ENCODE data around the gene GATAD2B.
A peak's percentile ranks its signal among the peaks of the same experiment; 100 is the strongest.
"Not testable (repeated sequence)": the region's sequence is repeated elsewhere in the genome, so short reads cannot be mapped to it uniquely, and the experiment has no call there.

Gene GATAD2B

DNA sequence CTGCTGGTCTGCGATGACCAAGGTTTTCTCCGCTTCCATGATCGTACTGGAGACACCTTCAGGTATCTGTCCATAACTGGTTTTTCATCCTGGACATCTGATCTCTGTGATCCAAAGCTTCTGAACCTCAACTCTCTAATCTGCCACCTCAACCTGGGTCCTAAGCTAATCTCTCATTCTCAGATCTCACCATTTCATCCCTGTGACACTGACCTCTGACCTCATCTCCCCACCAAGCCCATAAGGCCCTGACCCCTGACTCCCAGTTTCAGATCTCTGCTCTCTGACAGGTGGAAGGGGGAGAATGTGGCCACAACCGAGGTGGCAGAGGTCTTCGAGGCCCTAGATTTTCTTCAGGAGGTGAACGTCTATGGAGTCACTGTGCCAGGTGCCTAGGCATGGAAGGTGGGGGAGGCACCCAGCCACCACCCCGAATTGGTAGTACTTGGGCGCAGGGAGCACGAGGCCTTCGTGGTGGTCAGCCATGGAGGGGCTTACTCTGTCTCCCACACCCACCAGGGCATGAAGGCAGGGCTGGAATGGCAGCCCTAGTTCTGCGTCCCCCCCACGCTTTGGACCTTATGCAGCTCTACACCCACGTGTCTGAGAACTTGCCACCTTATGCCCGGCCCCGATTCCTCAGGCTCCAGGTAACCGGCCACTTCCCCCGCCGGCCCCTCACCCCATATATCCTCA, 143.8 kb downstream of the GATAD2B start:
- no peak for DNase-seq (ENCODE audit: low read depth in 1 of 2, low spot score in 1 of 2)

DNA sequence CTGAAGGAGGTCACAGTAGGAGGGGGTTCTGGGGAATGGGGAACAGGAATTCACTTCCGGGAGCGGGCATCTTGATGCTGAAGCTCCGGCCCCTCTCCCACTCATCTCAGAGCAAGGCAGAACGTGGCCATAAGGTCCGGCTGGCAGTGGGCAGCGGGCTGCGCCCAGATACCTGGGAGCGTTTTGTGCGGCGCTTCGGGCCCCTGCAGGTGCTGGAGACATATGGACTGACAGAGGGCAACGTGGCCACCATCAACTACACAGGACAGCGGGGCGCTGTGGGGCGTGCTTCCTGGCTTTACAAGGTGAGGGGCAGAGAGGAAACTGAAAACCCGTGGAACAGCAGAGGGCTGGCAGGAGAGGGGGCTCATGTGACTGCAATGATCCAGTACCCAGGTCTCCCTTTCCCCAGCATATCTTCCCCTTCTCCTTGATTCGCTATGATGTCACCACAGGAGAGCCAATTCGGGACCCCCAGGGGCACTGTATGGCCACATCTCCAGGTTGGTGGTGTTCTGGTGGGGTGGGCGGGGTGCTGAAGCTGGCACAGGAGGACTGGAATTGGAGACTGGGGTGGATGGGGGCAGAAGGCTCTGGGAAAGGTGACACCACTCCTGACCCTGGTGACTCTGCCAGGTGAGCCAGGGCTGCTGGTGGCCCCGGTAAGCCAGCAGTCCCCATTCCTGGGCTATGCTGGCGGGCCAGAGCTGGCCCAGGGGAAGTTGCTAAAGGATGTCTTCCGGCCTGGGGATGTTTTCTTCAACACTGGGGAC, 144.5 kb downstream of the GATAD2B start:
- no peak for DNase-seq (ENCODE audit: low read depth in 1 of 2, low spot score in 1 of 2)

DNA sequence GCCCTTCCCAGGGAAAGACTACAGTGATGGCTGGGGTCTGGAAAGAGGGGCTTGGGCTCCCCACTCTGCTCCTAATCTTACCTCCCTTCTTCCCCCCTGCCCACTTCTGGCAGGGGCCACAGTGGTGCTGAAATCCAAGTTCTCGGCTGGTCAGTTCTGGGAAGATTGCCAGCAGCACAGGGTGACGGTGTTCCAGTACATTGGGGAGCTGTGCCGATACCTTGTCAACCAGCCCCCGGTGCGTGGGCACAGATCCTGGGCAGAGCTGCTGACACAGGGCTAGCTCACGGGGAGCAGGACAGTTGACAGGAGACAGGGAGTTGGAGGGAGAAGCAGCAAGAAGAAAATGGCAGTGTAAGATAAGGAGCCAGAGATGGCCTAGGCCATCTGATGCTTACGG, 145.1 kb downstream of the GATAD2B start:
- DNase-seq (ENCODE audit: low read depth in 1 of 2, low spot score in 1 of 2), result no peak

DNA sequence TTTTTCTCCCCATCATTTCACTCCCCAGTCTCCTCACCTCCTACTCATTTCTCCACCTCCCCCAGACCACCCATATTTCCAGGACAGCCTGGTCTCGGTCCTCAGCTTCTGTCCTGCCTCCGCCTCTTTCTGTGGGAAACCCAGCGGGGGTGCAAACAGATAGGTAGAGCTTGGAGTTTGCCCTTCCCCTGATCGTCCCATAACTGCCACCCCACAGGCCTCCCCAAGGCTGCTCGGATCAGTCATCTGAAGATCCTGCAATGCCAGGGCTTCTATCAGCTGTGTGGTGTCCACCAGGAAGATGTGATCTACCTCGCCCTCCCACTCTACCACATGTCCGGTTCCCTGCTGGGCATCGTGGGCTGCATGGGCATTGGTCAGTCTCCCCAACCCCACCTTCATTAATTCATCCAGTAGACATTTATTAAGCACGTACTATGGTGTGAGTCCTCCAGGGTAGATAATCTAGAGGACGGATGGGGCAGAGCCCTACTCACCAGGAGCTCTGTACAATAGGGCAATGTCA, 145.9 kb downstream of the GATAD2B start:
- DNase-seq (ENCODE audit: low read depth in 1 of 2, low spot score in 1 of 2), result no peak

DNA sequence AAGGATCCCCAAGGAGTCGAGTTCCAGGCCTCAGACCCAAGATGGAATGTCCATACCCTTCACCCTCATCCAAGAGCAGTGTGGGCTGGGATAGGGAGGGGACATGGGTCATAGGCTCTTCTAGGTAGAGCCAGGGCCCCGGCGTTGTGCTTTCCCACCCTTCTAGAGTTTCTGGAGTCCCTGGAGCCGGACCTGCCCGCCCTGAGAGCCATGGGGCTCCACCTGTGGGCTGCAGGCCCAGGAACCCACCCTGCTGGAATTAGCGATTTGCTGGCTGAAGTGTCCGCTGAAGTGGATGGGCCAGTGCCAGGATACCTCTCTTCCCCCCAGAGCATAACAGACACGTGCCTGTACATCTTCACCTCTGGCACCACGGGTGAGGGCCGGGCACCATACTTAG, 146.4 kb downstream of the GATAD2B start:
- DNase-seq (ENCODE audit: low read depth in 1 of 2, low spot score in 1 of 2), result no peak

DNA sequence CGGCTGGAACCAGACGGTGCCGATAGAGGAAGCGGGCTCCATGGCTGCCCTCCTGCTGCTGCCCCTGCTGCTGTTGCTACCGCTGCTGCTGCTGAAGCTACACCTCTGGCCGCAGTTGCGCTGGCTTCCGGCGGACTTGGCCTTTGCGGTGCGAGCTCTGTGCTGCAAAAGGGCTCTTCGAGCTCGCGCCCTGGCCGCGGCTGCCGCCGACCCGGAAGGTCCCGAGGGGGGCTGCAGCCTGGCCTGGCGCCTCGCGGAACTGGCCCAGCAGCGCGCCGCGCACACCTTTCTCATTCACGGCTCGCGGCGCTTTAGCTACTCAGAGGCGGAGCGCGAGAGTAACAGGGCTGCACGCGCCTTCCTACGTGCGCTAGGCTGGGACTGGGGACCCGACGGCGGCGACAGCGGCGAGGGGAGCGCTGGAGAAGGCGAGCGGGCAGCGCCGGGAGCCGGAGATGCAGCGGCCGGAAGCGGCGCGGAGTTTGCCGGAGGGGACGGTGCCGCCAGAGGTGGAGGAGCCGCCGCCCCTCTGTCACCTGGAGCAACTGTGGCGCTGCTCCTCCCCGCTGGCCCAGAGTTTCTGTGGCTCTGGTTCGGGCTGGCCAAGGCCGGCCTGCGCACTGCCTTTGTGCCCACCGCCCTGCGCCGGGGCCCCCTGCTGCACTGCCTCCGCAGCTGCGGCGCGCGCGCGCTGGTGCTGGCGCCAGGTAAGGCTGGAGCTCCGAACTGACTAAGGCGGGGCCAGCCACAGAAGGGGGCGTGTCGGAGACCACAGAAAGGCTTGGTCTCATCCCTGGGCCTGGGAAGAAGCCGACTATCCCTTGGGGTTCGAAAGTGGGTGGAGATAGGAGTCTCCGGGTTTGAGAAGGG, 147.1 kb downstream of the GATAD2B start:
- peak; percentile 16 to 25 for DNase-seq (ENCODE audit: low read depth in 1 of 2, low spot score in 1 of 2)

DNA sequence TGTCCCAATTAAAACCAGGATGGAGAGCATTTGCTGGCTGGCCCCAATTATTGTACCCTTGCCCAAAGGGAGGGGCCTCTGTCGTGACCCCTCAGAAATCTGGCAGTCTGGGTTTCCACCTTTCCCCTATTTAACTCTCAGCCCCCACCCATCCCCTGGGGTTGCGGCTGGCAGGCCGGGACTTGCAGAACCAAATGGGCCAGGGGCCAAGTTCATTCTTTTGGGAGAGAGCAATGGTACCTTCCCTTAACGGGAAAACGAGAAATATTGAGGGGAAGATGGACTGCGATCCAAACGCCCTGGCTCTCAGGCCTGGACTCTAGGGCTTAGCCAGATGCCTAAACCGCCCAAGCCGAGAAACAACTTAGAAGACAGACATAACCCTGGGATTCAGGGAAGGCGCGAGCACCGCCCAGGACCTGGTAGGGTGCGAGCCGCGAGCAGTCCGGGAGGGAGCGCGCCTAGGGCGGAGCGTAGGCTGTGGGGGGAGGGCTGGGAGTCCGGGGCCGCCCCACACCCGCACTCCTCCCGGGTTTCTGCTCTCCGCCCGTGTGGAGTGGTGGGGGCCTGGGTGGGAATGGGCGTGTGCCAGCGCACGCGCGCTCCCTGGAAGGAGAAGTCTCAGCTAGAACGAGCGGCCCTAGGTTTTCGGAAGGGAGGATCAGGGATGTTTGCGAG, 147.9 kb downstream of the GATAD2B start, which contains the start of gene SLC27A3:
TSS of gene SLC27A3 (plus strand) at position 628 of the 678 bp plus-strand sequence. CDS start 91 bp downstream, outside the sequence.
- no peak for DNase-seq (ENCODE audit: low read depth in 1 of 2, low spot score in 1 of 2)

DNA sequence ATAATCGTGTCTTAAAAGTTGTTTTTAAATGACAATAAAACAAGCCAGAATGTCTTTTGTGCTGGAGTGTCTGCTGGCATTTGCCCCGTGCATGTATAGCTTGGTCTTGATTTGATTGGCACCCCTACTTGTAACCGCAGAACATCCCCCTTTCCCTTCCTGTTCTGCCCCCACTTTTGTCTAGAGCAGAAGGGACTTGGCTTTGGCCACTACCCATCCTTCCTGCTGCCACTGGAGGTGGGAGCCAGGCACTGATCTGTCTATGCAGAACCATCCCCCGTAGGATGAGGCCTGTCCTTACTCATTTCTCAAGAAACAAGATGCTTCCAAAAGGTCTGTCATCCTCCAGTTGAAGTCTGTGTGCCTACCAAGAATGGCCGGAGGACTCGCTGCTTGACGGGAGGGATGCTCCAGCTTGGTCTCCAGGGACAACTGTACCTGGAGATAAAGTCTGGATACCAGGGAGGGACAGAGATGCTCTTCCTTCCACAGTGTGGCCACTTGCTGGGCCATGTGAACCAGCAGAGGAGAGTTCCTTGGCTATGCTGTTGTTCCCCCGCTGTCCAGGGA, 148.7 kb downstream of the GATAD2B start:
- DNase-seq (ENCODE audit: low read depth in 1 of 2, low spot score in 1 of 2), result no peak

DNA sequence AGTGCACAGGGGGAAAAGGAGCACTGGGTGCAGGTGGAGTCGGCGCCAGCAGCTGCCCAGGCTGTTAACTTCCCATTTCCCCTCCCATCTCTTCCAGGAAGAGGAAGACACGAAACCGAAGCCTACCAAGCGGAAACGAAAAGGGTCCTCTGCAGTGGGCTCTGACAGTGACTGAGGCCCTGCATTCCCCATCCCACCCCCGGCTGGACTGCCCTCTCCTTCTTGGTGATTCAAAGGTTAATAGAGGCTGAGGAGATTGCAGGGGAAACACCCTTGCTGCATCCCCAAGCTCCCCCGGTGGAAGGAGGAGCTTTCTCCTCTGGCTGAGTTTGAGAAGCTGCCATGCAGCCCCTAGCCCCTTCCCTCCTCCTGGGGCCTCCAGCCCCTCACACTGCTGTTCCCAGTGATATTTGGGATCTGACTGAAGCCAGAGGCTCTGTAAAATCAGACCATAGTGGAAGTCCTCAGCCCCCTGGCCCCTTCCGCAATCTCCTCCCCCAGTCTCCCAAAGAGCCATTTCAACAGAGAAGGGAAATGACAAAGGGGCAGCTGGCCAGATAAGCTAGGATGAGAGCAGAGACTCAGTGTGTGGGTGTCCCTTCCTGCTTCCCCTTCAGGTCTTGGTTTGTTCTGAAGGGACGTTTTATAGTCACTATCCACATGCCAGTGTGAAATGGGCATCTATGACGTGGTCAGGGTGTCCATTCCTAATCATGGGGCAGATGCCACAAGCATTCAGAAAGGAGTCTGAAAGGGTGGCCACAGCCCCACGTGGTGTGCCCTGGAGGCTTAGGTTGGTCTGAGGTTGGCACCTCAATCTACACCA, 149.5 kb downstream of the GATAD2B start:
- no peak for DNase-seq (ENCODE audit: low read depth in 1 of 2, low spot score in 1 of 2)

DNA sequence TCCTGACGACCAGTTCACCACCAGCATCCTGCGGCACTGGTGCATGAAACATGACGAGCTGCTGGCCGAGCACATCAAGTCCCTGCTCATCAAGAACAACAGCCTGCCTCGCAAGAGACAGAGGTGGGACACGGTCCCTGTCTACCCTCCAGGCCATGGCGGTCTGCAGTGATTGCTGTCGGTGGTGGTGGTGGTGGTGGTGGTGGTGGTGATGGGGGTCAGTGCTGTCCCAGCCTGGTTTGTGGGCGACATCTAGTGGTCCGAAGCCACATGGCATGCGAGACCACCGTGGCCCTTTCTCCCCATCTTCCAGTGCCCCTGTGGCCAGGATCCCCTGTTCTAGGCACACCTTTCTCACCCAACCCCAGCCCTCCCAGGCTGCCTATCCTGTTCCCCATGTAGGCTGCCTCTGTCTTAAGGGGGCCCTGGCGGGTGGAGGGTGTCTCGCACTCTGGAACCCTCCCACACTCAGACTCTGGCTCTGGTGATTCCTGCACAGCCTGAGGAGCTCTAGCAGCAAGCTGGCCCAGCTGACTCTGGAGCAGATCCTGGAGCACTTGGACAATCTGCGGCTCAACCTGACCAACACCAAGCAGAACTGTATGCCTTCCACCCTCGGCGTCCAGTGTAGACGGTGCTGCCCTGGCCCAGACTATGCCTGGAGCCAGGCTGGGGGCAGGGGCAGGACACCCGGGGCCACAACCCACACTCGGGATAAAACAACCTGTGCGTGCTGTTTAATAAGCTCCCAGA, 150.8 kb downstream of the GATAD2B start:
- no peak for DNase-seq (ENCODE audit: low read depth in 1 of 2, low spot score in 1 of 2)

DNA sequence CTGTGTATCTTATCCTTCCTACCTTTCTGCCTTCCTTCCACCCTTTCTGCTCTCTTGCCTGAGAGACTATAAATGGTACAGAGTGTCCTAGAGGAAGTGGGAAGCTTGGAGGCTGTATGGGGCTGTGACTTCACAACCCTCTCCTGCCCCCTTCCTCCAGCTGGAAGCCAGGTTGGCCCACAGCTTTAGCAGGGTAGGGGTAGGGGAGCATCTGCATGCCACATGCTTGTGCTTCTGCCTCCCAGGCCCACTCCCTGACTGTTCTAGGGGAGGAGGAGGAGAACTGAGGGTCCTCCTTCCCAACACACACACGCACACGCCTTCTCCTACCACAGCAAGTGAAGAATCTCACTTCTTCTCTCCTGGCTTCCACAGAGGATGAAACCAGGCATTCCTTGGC, 151.5 kb downstream of the GATAD2B start:
- DNase-seq (ENCODE audit: low read depth in 1 of 2, low spot score in 1 of 2), result no peak

DNA sequence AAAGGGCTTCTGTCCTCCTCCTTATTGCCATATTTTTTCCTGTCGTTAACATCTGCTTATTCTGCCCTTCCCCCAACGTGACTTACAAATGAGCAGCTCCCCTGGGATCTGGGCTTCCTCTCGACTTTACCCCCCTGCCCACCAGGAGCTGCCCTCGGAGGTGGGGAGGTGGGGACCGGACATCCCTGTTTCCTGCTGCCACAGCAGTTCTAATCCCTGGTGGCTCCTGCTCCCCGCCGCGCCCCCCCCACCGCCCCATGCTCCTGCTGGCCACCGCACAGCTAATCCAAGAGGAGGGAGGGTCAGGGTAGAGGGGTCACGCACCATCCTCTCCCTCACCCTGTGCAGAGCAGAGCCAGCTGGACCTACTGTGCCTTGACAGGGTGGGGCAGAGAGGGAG, 152.0 kb downstream of the GATAD2B start:
- DNase-seq (ENCODE audit: low read depth in 1 of 2, low spot score in 1 of 2), result no peak

DNA sequence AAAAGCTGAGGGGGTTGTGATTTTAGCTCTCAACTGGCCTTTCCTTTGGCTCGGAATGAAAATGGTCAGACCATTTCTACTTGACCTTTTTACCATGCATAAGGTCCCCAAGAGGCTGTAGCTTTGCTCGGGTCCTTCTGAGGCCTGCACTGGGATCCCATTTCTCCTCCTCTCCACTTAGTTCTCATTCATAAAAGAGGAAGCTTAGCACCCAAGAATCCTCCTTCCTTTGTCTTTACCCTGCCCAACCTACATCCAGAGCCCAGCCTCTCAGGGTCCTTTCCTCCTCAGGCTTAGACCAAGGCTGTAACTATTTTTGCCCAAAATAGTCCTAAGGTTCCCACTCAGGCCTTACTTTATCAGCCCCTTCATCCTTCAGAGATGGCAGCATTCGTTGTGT, 153.6 kb downstream of the GATAD2B start:
- no peak for DNase-seq (ENCODE audit: low read depth in 1 of 2, low spot score in 1 of 2)

DNA sequence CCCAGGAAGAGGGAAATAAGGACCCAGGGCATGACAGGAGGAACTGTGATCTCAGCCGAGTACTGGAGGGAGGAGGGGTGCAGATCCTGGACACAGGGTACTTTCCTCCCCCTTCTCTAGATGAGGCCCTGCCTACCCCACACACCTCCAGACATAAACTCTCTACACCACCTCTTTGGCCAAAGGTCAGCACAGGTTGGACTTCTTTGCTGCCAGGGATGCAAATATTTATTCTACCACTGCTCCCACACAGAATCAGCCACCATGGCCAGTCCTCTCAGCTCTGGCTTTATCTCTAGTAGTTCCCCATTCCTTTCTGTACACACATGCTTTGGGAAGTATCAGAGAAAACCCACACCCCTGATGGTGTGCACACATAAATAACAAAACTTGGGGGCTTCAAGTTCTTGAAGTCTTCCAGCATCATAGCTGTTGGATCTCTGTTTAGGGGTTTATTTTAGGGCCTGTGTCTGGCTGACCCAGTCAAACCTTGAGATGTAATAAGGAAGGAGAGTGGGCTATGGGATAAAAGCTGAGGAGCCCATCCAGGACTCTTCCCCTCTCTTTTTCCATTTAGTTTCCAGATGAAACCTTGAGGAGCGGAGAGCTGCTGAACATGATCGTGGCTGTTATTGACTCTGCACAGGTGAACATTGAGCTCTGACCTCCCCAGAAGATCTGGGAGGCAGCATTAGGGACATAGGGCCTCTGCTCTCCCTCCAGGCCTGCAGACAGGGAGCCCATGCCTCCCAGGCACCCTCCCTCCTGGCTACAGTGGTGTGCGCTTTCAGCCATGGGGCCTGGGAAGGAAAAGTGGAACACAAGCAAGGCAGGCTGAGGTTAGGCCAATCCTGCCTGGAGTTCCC, 154.2 kb downstream of the GATAD2B start:
- DNase-seq (ENCODE audit: low read depth in 1 of 2, low spot score in 1 of 2), result no peak

DNA sequence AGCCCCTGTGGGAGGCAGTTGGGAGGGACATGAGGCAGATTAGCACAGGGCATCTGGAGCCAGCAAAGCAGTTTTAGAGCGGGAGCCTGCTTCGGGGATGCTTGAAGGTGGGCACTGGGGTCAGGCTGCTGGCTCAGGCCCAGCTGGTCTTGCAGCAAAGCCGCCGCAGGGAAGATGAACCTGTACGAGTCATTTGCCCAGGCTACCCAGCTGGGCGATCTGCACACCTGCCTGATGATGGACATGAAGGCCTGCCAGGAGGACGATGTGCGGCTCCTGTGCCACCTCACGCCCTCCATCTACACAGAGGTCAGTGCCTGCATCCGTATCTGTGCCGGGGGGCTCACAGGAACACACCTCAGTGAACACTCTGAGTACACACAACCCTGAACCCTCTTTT, 155.3 kb downstream of the GATAD2B start:
- no peak for DNase-seq (ENCODE audit: low read depth in 1 of 2, low spot score in 1 of 2)

DNA sequence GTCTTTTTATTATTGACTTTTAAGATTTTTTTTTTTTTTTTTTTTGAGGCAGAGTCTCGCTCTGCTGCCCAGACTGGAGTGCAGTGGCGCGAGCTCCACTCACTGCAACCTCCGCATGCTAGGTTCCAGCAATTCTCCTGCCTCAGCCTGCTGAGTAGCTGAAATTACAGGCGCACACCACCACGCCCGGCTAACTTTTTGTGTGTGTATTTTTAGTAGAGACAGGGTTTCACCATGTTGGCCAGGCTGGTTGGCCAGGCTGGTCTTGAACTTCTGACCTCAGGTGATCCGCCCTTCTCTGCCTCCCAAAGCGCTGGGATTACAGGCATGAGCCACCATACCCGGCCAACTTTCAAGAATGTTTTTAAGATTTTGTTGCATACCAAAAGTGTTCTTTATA, 156.1 kb downstream of the GATAD2B start:
- DNase-seq (ENCODE audit: low read depth in 1 of 2, low spot score in 1 of 2), result not testable (repeated sequence)

DNA sequence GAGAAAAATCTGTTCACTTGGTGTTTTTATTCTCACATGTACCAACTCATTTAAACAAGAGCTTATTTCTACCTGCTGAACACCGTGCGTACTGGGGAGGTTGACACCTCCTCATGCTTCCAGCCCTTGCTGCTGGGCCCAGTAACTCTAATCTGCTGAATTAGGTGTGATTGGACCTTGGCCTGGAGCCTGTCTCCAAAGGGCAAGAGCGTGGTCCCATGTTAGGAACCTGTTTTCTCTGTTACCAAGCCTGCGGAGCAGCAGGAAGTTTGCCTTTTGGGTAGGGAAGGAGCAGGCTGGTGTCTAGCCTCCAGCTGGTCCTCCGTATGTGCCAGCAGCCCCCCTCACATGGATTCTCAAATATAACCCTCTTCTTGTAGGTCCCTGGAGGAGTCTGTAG, 158.5 kb downstream of the GATAD2B start:
- DNase-seq (ENCODE audit: low read depth in 1 of 2, low spot score in 1 of 2), result no peak

Data from activated CD4-positive, alpha-beta T cell treated with anti-CD3 and anti-CD28 coated beads, Interleukin-2, amount 50 U/mL, for 24 hours (primary cell).